ENCODE measurements around the gene NPTX2. TPM values are rescaled to one million over a fixed set of nuclear protein-coding genes. Genes with fewer than 3 reads are reported as not detected.

The NPTX2 gene
- total RNA-seq, 2 donors from 2014 or later: 5.2 to 144 TPM

GRCh38 chr7:98628418-98628817 is 11.3 kb downstream of the NPTX2 start:
- Histone ChIP-seq H3K4me1 (replicated peaks) (no peaks in the 10 kb centered on the region), H3K9me3 (no peaks in the 10 kb centered on the region), H3K4me3 (no peak overlapping the region), H3K27ac (no peak overlapping the region), H3K27me3 (replicated peaks; ENCODE audit: insufficient read depth) (no peaks in the 10 kb centered on the region), H3K36me3 (no peaks in the 10 kb centered on the region)
- TF ChIP-seq POLR2A (IDR thresholded peaks at IDR 0.05) (no peak), POLR2AphosphoS5 (IDR thresholded peaks at IDR 0.05) (no peak), CTCF (IDR thresholded peaks at IDR 0.05) (no peak)
- 64% methylated on average over 16 of the region's 16 CpGs for WGBS
- DNase-seq (ENCODE audit: low spot score): no peak
- intact Hi-C loops (cut with DNase I): no loop called here

- Histone ChIP-seq H3K36me3 (no peaks in the 10 kb centered on the region), H3K4me1 (replicated peaks) (no peaks in the 10 kb centered on the region), H3K27ac (no peak overlapping the region), H3K27me3 (replicated peaks; ENCODE audit: insufficient read depth) (no peaks in the 10 kb centered on the region), H3K4me3 (no peak overlapping the region), H3K9me3 (no peaks in the 10 kb centered on the region)
- no peak for TF ChIP-seq POLR2A (IDR thresholded peaks at IDR 0.05)
- TF ChIP-seq CTCF (IDR thresholded peaks at IDR 0.05): no peak
- no peak for TF ChIP-seq POLR2AphosphoS5 (IDR thresholded peaks at IDR 0.05)
- no peak for DNase-seq (ENCODE audit: low spot score)
- intact Hi-C loops (cut with DNase I): no loop called here
- 16% methylated on average over 13 of the region's 13 CpGs for WGBS
Observed at GRCh38 chr7:98629001-98629431, 11.9 kb downstream of the NPTX2 start.

GRCh38 chr7:98630149-98630548 is 13.1 kb downstream of the NPTX2 start:
- H3K27me3 ChIP-seq (replicated peaks; ENCODE audit: insufficient read depth): no peaks in the 10 kb centered on the region
- H3K27ac ChIP-seq: no peak overlapping the region
- no peaks in the 10 kb centered on the region for H3K9me3 ChIP-seq
- no peak overlapping the region for H3K4me3 ChIP-seq
- DNase-seq (ENCODE audit: low spot score): no peak
- H3K36me3 ChIP-seq: no peaks in the 10 kb centered on the region
- intact Hi-C loops (cut with DNase I): no loop called here
- WGBS: 58% methylated on average over 9 of the region's 9 CpGs
- no peak for TF ChIP-seq POLR2A (IDR thresholded peaks at IDR 0.05)
- TF ChIP-seq CTCF (IDR thresholded peaks at IDR 0.05): no peak
- no peak for TF ChIP-seq POLR2AphosphoS5 (IDR thresholded peaks at IDR 0.05)
- H3K4me1 ChIP-seq (replicated peaks): no peaks in the 10 kb centered on the region

GRCh38 chr7:98630770-98631169 is 13.7 kb downstream of the NPTX2 start:
- H3K27ac ChIP-seq: no peak overlapping the region
- H3K36me3 ChIP-seq: no peaks in the 10 kb centered on the region
- no peaks in the 10 kb centered on the region for H3K4me1 ChIP-seq (replicated peaks)
- H3K27me3 ChIP-seq (replicated peaks; ENCODE audit: insufficient read depth): no peaks in the 10 kb centered on the region
- no peak for TF ChIP-seq CTCF (IDR thresholded peaks at IDR 0.05)
- TF ChIP-seq POLR2A (IDR thresholded peaks at IDR 0.05): no peak
- TF ChIP-seq POLR2AphosphoS5 (IDR thresholded peaks at IDR 0.05): no peak
- 70% methylated on average over 3 of the region's 3 CpGs for WGBS
- intact Hi-C loops (cut with DNase I): no loop called here
- H3K4me3 ChIP-seq: no peak overlapping the region
- DNase-seq (ENCODE audit: low spot score): no peak
- no peaks in the 10 kb centered on the region for H3K9me3 ChIP-seq

GRCh38 chr7:98638853-98639252 is 21.8 kb downstream of the NPTX2 start:
- intact Hi-C loops (cut with DNase I): no loop called here
- WGBS: 87% methylated on average over 2 of the region's 2 CpGs
- TF ChIP-seq POLR2A (IDR thresholded peaks at IDR 0.05) (no peak), POLR2AphosphoS5 (IDR thresholded peaks at IDR 0.05) (no peak), CTCF (IDR thresholded peaks at IDR 0.05) (no peak)
- Histone ChIP-seq H3K27me3 (replicated peaks; ENCODE audit: insufficient read depth) (no peaks in the 10 kb centered on the region), H3K4me1 (replicated peaks) (no peaks in the 10 kb centered on the region), H3K27ac (no peak overlapping the region), H3K4me3 (no peak overlapping the region), H3K36me3 (no peaks in the 10 kb centered on the region), H3K9me3 (no peaks in the 10 kb centered on the region)
- DNase-seq (ENCODE audit: low spot score): no peak
